Cardiac muscle cell (in vitro differentiated cells and primary cell): ENCODE results near the gene DMAP1. TPM values are rescaled to one million over a fixed set of nuclear protein-coding genes. Genes with fewer than 3 reads are reported as not detected.
"Not testable (repeated sequence)": the region's sequence is repeated elsewhere in the genome, so short reads cannot be mapped to it uniquely, and the experiment has no call there.

Source experiments
- DNase-seq, 2 donors: peaks; one replicate each; pipeline versions ENCODE4 v3.0.0 to v3.0.0-alpha.2; 2010 to 2017; ENCODE audit warnings: low read depth in 1 of 2, low spot score in 1 of 2
- H3K27ac ChIP-seq: fragments of 200-600 bp; sonication (generic); 2 replicates; pipeline ENCODE4 v1.5.1; 2016
- H3K27me3 ChIP-seq: fragments of 200-600 bp; sonication (generic); 2 replicates; pipeline ENCODE4 v1.6.0; 2016; ENCODE audit warnings: control low read depth
- H3K36me3 ChIP-seq: fragments of 200-600 bp; sonication (generic); 2 replicates; pipeline ENCODE4 v1.5.1; 2016; ENCODE audit warnings: control low read depth
- H3K4me1 ChIP-seq: fragments of 200-600 bp; sonication (generic); 2 replicates; pipeline ENCODE4 v1.8.1; 2017; ENCODE audit warnings: low read depth, mild to moderate bottlenecking, mixed run types
- H3K4me3 ChIP-seq: fragments of 200-600 bp; sonication (generic); 2 replicates; pipeline ENCODE4 v1.5.1; 2016; ENCODE audit warnings: mild to moderate bottlenecking
- H3K9me3 ChIP-seq: fragments of 200-600 bp; sonication (generic); 2 replicates; pipeline ENCODE4 v1.5.1; 2017; ENCODE audit warnings: low read depth, mild to moderate bottlenecking, control low read depth
- polyA plus RNA-seq: library from polyadenylated mRNA; unstranded; fragments of >200 nt; fragmentation: Nextera tagmentation; extraction: Ambion mirVana; gene quantifications from 2 replicates; pipeline ENCODE4 v1.2.1, GENCODE V29; 2016
- total RNA-seq: library from RNA; depleted of rRNA; stranded (reverse); fragments of >200 nt; gene quantifications from 2 replicates; pipeline ENCODE4 v1.2.3, GENCODE V29; 2016
- TF ChIP-seq, protein P1 (sequence below): IDR thresholded peaks from 2 replicates; pipeline ENCODE4 v1.5.1; 2012; ENCODE audit warnings: low read depth, mild to moderate bottlenecking, low read length

The DMAP1 gene, protein sequence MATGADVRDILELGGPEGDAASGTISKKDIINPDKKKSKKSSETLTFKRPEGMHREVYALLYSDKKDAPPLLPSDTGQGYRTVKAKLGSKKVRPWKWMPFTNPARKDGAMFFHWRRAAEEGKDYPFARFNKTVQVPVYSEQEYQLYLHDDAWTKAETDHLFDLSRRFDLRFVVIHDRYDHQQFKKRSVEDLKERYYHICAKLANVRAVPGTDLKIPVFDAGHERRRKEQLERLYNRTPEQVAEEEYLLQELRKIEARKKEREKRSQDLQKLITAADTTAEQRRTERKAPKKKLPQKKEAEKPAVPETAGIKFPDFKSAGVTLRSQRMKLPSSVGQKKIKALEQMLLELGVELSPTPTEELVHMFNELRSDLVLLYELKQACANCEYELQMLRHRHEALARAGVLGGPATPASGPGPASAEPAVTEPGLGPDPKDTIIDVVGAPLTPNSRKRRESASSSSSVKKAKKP
- total RNA-seq (49.5 and 93.3 TPM in 2 replicates), polyA plus RNA-seq (77.5 and 84.1 TPM in 2 replicates)

DNA sequence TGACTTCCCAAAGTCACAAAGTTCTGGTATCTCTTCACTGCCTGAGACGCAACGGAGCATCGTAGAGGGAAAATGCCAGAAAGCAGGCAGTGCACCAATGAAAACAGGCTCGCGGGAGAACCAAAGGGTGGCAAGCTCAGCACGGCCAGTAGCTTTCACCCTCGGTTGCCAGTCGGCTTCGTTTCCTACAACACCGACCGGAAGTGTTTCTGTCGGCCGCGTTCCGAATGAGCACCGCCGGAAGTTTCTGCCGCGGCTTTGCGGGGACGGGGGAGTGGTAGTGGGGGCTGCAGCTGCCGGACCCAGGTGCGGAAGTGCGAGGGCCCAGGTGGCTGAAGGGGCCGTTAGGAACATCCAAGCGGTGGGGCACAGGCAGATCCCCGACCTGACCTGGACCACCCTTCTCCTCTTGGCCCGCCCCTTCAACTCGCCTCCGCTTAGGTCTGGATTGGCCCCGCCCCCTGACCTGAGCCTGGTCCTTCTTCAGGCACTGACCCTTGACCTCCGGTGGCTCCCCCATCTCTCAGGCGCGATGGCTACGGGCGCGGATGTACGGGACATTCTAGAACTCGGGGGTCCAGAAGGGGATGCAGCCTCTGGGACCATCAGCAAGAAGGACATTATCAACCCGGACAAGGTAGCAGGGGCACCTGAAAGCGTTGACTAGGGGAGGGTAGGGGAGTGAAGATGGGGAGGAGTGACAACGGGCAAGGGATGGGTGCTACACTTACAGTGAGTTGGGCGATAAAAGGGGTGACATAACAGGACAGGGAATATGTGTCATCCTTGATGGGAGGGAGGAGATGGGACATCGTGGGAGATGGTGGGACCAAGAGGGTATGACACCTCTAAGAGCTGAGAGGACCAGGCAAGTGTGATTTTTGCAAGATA, at the start of gene DMAP1:
Gene DMAP1, plus strand, starts transcription at position 250 of the 891 bp plus-strand sequence. Its CDS starts 283 bp downstream, at position 533.
- peak within 1 kb of the TSS; percentile 11 for H3K27ac ChIP-seq
- peak within 1 kb of the TSS; percentile 96 for H3K4me3 ChIP-seq
- peaks cover 13% of the 10 kb centered on the region for H3K36me3 ChIP-seq
- DNase-seq, result peak; percentile 89 to 90
- H3K4me1 ChIP-seq, result peaks cover 9% of the 10 kb centered on the region
- no peaks in the 10 kb centered on the region for H3K27me3 ChIP-seq
- TF ChIP-seq, protein P1, sequence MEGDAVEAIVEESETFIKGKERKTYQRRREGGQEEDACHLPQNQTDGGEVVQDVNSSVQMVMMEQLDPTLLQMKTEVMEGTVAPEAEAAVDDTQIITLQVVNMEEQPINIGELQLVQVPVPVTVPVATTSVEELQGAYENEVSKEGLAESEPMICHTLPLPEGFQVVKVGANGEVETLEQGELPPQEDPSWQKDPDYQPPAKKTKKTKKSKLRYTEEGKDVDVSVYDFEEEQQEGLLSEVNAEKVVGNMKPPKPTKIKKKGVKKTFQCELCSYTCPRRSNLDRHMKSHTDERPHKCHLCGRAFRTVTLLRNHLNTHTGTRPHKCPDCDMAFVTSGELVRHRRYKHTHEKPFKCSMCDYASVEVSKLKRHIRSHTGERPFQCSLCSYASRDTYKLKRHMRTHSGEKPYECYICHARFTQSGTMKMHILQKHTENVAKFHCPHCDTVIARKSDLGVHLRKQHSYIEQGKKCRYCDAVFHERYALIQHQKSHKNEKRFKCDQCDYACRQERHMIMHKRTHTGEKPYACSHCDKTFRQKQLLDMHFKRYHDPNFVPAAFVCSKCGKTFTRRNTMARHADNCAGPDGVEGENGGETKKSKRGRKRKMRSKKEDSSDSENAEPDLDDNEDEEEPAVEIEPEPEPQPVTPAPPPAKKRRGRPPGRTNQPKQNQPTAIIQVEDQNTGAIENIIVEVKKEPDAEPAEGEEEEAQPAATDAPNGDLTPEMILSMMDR, result no peak
- H3K9me3 ChIP-seq, result no peaks in the 10 kb centered on the region

DNA sequence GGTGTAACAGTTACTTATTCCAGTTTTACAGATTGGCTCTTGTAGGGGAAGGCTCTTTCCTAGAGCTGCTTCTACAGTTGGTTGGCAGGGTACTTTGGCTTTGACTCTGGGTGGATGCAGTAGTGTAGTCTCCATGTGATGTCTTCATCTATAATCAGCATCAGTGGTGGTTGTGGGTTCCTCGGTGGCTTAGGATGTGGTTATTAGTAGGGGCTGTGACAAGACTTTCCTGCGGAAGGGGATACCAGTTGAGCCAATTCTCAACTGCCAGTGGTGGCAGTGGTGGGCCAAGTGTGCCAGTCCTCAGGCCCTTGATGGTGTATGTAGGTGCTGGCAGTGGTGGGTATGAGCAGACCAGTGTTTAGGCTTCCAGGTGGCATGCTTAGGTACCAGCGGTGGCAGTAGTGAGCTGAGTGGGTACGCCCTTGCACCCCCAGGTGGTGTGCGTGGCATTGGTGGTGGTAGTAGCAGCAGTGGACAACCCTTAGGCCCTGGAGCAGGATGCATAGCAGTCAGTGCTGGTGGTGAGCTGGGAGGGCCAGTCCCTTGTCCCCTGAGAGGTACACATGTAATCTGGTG, 44.7 kb upstream of the DMAP1 start:
- H3K27ac ChIP-seq, result no peak overlapping the region
- H3K4me3 ChIP-seq, result no peak overlapping the region
- no peaks in the 10 kb centered on the region for H3K9me3 ChIP-seq
- TF ChIP-seq, protein P1, result no peak
- no peaks in the 10 kb centered on the region for H3K27me3 ChIP-seq
- no peak for DNase-seq
- H3K36me3 ChIP-seq, result no peaks in the 10 kb centered on the region
- H3K4me1 ChIP-seq, result no peaks in the 10 kb centered on the region

DNA sequence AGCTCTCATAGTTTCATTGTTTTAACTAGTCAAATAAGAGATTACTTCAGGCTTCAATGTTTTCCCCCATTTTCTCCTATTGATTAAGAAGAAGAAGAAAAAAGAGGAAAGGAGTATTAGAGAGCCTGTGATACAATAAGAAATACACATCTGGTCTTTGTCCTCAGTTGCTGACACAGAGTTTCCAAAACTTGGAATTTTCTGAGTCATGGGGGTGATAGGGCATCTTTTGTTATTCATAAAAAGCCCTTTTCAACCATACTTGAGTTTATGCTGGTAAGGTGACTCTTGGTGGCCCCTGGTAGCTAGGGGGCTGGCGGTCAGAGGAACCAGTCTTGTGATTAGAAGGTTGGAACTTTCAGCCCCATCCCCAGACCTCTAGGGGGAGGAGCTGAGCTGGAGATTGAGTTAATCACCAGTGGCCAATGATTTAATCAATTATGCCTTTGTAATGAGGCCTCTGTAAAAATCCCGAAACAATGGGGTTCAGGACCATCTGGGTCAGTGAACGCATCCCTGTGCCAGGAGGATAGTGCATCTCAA, 42.9 kb upstream of the DMAP1 start:
- peak in 1 of 2 donors; percentile 65 for DNase-seq
- no peaks in the 10 kb centered on the region for H3K4me1 ChIP-seq
- H3K36me3 ChIP-seq, result no peaks in the 10 kb centered on the region
- H3K9me3 ChIP-seq, result no peaks in the 10 kb centered on the region
- no peak overlapping the region for H3K27ac ChIP-seq
- TF ChIP-seq, protein P1, result peak; percentile 12
- no peak overlapping the region for H3K4me3 ChIP-seq
- H3K27me3 ChIP-seq, result no peaks in the 10 kb centered on the region

DNA sequence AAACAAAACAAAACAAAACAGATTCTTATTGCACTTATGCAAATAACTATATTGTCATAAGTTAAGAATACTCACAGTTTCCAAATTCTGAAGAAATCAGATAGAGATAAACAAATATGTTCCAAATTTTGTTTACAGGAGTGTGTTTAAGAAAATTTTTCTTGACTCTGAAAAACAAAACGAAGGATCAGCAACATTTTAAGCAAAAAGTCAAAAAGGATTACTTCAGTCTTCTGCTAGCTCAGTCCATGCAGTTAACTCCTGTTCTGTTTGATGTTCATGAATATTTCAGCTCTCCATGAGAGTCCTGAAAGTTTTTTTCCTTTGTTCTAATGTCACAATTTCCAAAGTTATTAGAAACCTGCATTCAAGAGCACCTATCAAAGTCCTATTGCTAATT, 38.6 kb upstream of the DMAP1 start:
- DNase-seq, result no peak
- TF ChIP-seq, protein P1, result no peak
- H3K27ac ChIP-seq, result no peak overlapping the region

DNA sequence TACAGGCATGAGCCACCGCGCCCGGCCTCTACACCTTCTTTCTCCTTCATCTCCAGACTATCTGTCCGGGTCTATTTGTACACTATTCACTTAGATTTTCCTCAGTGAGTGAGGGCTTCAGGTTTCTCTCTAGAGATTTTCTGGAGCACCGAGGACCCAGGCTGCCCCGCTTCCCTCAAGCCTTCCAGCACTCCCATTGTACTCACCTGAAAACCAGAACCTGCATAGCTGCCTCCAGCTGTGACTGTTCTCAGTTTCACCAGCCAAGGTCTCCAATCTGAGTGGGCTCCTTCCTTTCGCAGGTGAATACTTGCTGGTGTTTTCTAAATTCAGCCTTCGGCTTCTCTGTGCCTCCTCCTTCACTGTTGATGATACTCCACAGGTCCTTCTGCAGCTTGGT, 12.9 kb upstream of the DMAP1 start:
- H3K4me1 ChIP-seq, result no peaks in the 10 kb centered on the region

More for the DNA sequence above, 38.6 kb upstream of the DMAP1 start:
- Histone ChIP-seq H3K9me3 (no peaks in the 10 kb centered on the region), H3K4me1 (no peaks in the 10 kb centered on the region), H3K27me3 (no peaks in the 10 kb centered on the region), H3K36me3 (no peaks in the 10 kb centered on the region), H3K4me3 (no peak overlapping the region)

DNA sequence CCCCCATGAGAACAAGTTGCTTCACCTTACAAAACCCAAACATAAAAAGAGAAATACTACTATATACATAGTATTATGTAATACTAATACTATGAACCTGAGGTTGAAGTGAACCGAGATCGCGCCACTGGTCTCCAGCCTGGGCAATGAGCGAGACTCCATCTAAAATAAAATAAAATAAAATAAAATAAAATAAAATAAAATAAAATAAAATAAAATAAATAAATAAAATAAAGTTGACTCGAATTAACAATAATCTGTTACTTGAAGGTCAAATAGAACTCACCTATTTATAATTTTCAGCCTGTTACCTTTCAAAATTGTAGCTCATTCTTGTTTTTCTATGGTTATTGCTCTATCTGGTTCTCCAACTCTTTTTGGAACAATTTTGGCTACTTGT, 6.7 kb upstream of the DMAP1 start:
- H3K36me3 ChIP-seq, H3K9me3 ChIP-seq, DNase-seq, H3K4me1 ChIP-seq, H3K27me3 ChIP-seq, H3K4me3 ChIP-seq, H3K27ac ChIP-seq: not testable (repeated sequence)

More for the DNA sequence above, 12.9 kb upstream of the DMAP1 start:
- H3K27me3 ChIP-seq, result no peaks in the 10 kb centered on the region
- no peak overlapping the region for H3K4me3 ChIP-seq
- H3K9me3 ChIP-seq, result no peaks in the 10 kb centered on the region
- TF ChIP-seq, protein P1, result no peak
- H3K36me3 ChIP-seq, result no peaks in the 10 kb centered on the region
- DNase-seq, result no peak
- H3K27ac ChIP-seq, result no peak overlapping the region
